MM.1S (cell line): ENCODE measurements around the gene SLC15A3.
"Not testable (repeated sequence)": the region's sequence is repeated elsewhere in the genome, so short reads cannot be mapped to it uniquely, and the experiment has no call there.

ENCODE experiments used
- EZH2phosphoT487 ChIP-seq: fragments of 300-600 bp; sonication (generic); IDR thresholded peaks from 2 replicates; pipeline ENCODE4 v1.6.1; 2018; ENCODE audit warnings: antibody characterized with exemption, low read length
- TF ChIP-seq, protein P1 (sequence below): fragments of 300-600 bp; sonication (generic); IDR thresholded peaks from 2 replicates; pipeline ENCODE4 v1.5.1; 2016; ENCODE audit warnings: antibody characterized with exemption, low read length, mixed read lengths

DNA sequence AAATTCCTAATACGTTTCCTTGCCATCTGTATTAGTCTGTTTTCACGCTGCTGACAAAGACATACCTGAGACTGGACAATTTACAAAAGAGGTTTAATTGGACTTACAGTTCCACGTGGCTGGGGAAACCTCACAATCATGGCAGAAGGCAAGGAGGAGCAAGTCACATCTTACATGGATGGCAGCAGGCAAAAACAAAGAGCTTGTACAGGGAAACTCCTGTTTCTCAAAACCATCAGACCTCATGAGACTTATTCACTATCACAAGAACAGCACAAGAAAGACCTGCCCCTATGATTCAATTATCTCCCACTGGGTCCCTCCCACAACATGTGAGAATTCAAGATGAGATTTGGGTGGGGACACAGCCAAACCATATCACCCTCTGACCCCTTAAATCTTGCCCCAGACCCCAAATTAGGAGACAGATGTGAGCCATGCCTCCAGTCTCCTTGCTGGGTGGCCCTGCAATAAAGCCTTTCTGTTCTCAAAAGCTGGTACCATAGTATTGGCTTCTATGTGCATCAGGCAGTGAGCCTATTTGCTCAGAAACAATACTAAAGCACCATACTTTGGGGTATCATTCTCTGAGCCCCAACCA, 42.2 kb downstream of the SLC15A3 start:
- TF ChIP-seq, protein P1, sequence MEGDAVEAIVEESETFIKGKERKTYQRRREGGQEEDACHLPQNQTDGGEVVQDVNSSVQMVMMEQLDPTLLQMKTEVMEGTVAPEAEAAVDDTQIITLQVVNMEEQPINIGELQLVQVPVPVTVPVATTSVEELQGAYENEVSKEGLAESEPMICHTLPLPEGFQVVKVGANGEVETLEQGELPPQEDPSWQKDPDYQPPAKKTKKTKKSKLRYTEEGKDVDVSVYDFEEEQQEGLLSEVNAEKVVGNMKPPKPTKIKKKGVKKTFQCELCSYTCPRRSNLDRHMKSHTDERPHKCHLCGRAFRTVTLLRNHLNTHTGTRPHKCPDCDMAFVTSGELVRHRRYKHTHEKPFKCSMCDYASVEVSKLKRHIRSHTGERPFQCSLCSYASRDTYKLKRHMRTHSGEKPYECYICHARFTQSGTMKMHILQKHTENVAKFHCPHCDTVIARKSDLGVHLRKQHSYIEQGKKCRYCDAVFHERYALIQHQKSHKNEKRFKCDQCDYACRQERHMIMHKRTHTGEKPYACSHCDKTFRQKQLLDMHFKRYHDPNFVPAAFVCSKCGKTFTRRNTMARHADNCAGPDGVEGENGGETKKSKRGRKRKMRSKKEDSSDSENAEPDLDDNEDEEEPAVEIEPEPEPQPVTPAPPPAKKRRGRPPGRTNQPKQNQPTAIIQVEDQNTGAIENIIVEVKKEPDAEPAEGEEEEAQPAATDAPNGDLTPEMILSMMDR = not testable (repeated sequence)
- TF ChIP-seq EZH2phosphoT487 = not testable (repeated sequence)
